H9 (cell line): ENCODE data around the gene SDK2. TPM values are rescaled to one million over a fixed set of nuclear protein-coding genes. Genes with fewer than 3 reads are reported as not detected.

Experiments
- DNase-seq: peaks from one replicate; pipeline ENCODE4 v3.0.0-alpha.2; 2017
- H2AFZ ChIP-seq: one replicate; pipeline ENCODE4 v1.6.1; 2013; ENCODE audit warnings: mild to moderate bottlenecking, low read length, control low read depth, moderate library complexity
- H2AK5ac ChIP-seq: 2 replicates; pipeline ENCODE4 v1.6.1; 2013; ENCODE audit warnings: low read length, control low read depth, mixed read lengths; ENCODE audit not compliant: insufficient read length
- H2BK120ac ChIP-seq: one replicate; pipeline ENCODE4 v1.6.1; 2013; ENCODE audit warnings: low read depth, mild to moderate bottlenecking, low read length, control low read depth, inconsistent platforms; ENCODE audit not compliant: poor library complexity, severe bottlenecking
- H2BK12ac ChIP-seq: 2 replicates; pipeline ENCODE4 v1.6.1; 2013; ENCODE audit warnings: low read length, control low read depth, mixed read lengths, low read depth; ENCODE audit not compliant: insufficient read length
- H2BK15ac ChIP-seq: 2 replicates; pipeline ENCODE4 v1.6.1; 2013; ENCODE audit warnings: low read depth, low read length, control low read depth
- H2BK20ac ChIP-seq: one replicate; pipeline ENCODE4 v1.6.1; 2013; ENCODE audit warnings: low read depth, mild to moderate bottlenecking, low read length, control low read depth, inconsistent platforms; ENCODE audit not compliant: poor library complexity, severe bottlenecking
- H2BK5ac ChIP-seq: 2 replicates; pipeline ENCODE4 v1.6.1; 2013; ENCODE audit warnings: low read length, control low read depth, mixed read lengths; ENCODE audit not compliant: insufficient read length
- H3K14ac ChIP-seq: 2 replicates; pipeline ENCODE4 v1.6.1; 2013; ENCODE audit warnings: low read length, control low read depth; ENCODE audit not compliant: insufficient read depth
- H3K18ac ChIP-seq: 2 replicates; pipeline ENCODE4 v1.6.1; 2013; ENCODE audit warnings: low read depth, mild to moderate bottlenecking, mixed read lengths, low read length, control low read depth; ENCODE audit not compliant: insufficient read length
- H3K23ac ChIP-seq: 2 replicates; pipeline ENCODE4 v1.6.1; 2013; ENCODE audit warnings: low read length, control low read depth, mixed read lengths, low read depth; ENCODE audit not compliant: insufficient read length
- H3K23me2 ChIP-seq: 2 replicates; pipeline ENCODE4 v1.6.1; 2013; ENCODE audit warnings: low read depth, mild to moderate bottlenecking, mixed read lengths, low read length, control low read depth; ENCODE audit not compliant: insufficient read length, poor library complexity, severe bottlenecking
- H3K27ac ChIP-seq: 2 replicates; pipeline ENCODE4 v1.5.1; 2013; ENCODE audit warnings: low read length, control low read depth, mixed read lengths, low read depth; ENCODE audit not compliant: insufficient read length
- H3K27me3 ChIP-seq: 2 replicates; pipeline ENCODE4 v1.6.1; 2013; ENCODE audit warnings: low read length, control low read depth, inconsistent platforms; ENCODE audit not compliant: insufficient read depth
- H3K4ac ChIP-seq: 2 replicates; pipeline ENCODE4 v1.6.1; 2013; ENCODE audit warnings: low read depth, mild to moderate bottlenecking, control low read depth, inconsistent platforms, low read length, moderate library complexity
- H3K4me1 ChIP-seq: 2 replicates; pipeline ENCODE4 v1.6.1; 2013; ENCODE audit warnings: low read length, control low read depth, inconsistent platforms; ENCODE audit not compliant: insufficient read depth
- H3K4me2 ChIP-seq: 2 replicates; pipeline ENCODE4 v1.6.1; 2013; ENCODE audit warnings: low read length, control low read depth, mixed read lengths; ENCODE audit not compliant: insufficient read length, insufficient read depth
- H3K56ac ChIP-seq: 2 replicates; pipeline ENCODE4 v1.6.1; 2013; ENCODE audit warnings: low read depth, mild to moderate bottlenecking, mixed read lengths, low read length, control low read depth; ENCODE audit not compliant: insufficient read length
- H3K79me1 ChIP-seq: 2 replicates; pipeline ENCODE4 v1.6.1; 2013; ENCODE audit warnings: low read depth, mild to moderate bottlenecking, moderate library complexity, low read length, control low read depth, inconsistent platforms; ENCODE audit not compliant: insufficient read depth, poor library complexity, severe bottlenecking
- H3K79me2 ChIP-seq: 2 replicates; pipeline ENCODE4 v1.6.1; 2013; ENCODE audit warnings: low read length, control low read depth, inconsistent platforms; ENCODE audit not compliant: insufficient read depth
- H3K9ac ChIP-seq: 2 replicates; pipeline ENCODE4 v1.6.1; 2013; ENCODE audit warnings: low read length, control low read depth, mixed read lengths; ENCODE audit not compliant: insufficient read length; ENCODE audit errors: extremely low read depth
- H3K9me3 ChIP-seq: one replicate; pipeline ENCODE4 v1.6.1; 2013; ENCODE audit warnings: low read depth, low read length, inconsistent platforms; ENCODE audit not compliant: control insufficient read depth
- H3T11ph ChIP-seq: one replicate; pipeline ENCODE4 v1.6.1; 2013; ENCODE audit warnings: mild to moderate bottlenecking, low read length, control low read depth, inconsistent platforms
- H4K20me1 ChIP-seq: one replicate; pipeline ENCODE4 v1.6.1; 2013; ENCODE audit not compliant: control insufficient read depth, insufficient read length, insufficient read depth
- H4K5ac ChIP-seq: 2 replicates; pipeline ENCODE4 v1.6.1; 2013; ENCODE audit warnings: low read depth, mild to moderate bottlenecking, mixed read lengths, low read length, control low read depth; ENCODE audit not compliant: insufficient read length
- H4K8ac ChIP-seq: replicated peaks from 2 replicates; pipeline ENCODE4 v1.6.1; 2013; ENCODE audit warnings: low read length, control low read depth, mixed read lengths, low read depth; ENCODE audit not compliant: insufficient read length
- H4K91ac ChIP-seq: 2 replicates; pipeline ENCODE4 v1.6.1; 2013; ENCODE audit warnings: low read depth, mild to moderate bottlenecking, moderate library complexity, mixed read lengths, low read length, control low read depth; ENCODE audit not compliant: insufficient read length
- H3K27ac Mint-ChIP-seq, 3 experiments: 2 replicates in 2 of 3; 3 replicates in 1 of 3; pipeline ENCODE4 v1.8.0; 2020 to 2021; ENCODE audit warnings: mixed read lengths in 3 of 3, mild to moderate bottlenecking in 1 of 3, moderate library complexity in 1 of 3
- H3K27me3 Mint-ChIP-seq: 2 replicates; pipeline ENCODE4 v1.8.0; 2021; ENCODE audit warnings: low read depth, mild to moderate bottlenecking, moderate library complexity, mixed read lengths
- H3K36me3 Mint-ChIP-seq, 3 experiments: 2 replicates in 2 of 3; 3 replicates in 1 of 3; pipeline ENCODE4 v1.8.0; 2020 to 2021; ENCODE audit warnings: low read depth in 3 of 3, mixed read lengths in 3 of 3; ENCODE audit not compliant: insufficient read depth in 1 of 3
- H3K4me1 Mint-ChIP-seq, 2 experiments: 2 replicates each; pipeline ENCODE4 v1.8.0; 2020; ENCODE audit warnings: mixed read lengths in 2 of 2
- H3K4me3 Mint-ChIP-seq, 2 experiments: 2 replicates in 1 of 2; 3 replicates in 1 of 2; pipeline ENCODE4 v1.8.0; 2020 to 2021; ENCODE audit warnings: mild to moderate bottlenecking in 2 of 2, mixed read lengths in 2 of 2, moderate library complexity in 1 of 2
- H3K9me3 Mint-ChIP-seq, 2 experiments: 2 replicates in 1 of 2; 3 replicates in 1 of 2; pipeline ENCODE4 v1.8.0; 2020; ENCODE audit warnings: mild to moderate bottlenecking in 2 of 2, mixed read lengths in 2 of 2, moderate library complexity in 1 of 2
- WGBS: extraction: QIAGEN DNeasy Blood & Tissue Kit; methylation state at CpG from one replicate; pipeline ENCODE4 v1.1.7; 2013; ENCODE audit warnings: missing lambda C conversion rate, low lambda C conversion rate, mixed read lengths; ENCODE audit not compliant: insufficient read length; ENCODE audit errors: extremely low coverage; 5-methylcytosine and 5-hydroxymethylcytosine counted together
- total RNA-seq: library from RNA; stranded (reverse); gene quantifications from 2 replicates; pipeline ENCODE4 v1.2.1, GENCODE V29; 2021
- TF ChIP-seq, protein P1 (sequence below): fragments of 200-600 bp; sonication (generic); conservative IDR thresholded peaks from 3 replicates; pipeline ENCODE4 v1.8.0; 2021; ENCODE audit warnings: antibody characterized with exemption, mild to moderate bottlenecking

The SDK2 gene
- total RNA-seq, 1 experiment from 2014 or later = 9.1 TPM

DNA sequence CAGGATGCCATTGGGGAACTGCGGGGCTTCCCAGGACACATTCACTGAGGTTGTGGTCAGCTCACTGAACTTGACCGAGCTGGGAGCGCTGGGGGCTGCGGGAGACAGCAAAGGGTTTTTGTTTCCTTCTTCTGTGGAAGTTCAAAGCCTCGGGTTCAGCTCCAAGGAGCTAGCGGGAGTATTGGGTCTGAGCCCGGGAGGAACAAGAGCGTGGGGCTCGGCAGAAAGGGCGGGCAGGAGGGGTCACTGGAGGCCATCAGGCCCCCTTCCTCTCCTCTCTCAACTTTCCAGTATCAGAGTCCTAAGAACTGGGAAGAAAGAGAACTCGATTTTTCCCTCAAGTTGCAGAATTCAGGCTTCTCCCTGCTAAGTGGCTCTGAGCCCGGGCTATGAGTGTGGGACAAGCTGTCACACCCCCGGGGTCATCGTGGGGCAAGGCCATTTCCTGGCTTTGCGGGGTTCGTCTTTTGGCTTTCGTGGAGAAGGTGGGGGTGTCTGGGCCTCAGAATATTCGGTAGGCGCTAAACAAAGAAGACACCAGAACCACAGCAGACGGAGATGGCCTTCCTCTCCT, 278.9 kb downstream of the SDK2 start:
- Histone ChIP-seq H3K23me2 (peaks cover 3% of the 10 kb centered on the region), H4K91ac (no peak overlapping the region), H2BK120ac (no peak overlapping the region), H3K23ac (no peak overlapping the region), H3K9me3 (no peaks in the 10 kb centered on the region), H3K18ac (no peak overlapping the region), H3K79me1 (no peaks in the 10 kb centered on the region), H2BK12ac (no peak overlapping the region), H2BK15ac (no peak overlapping the region), H4K20me1 (no peaks in the 10 kb centered on the region), H2BK5ac (no peak overlapping the region), H3K27me3 (no peaks in the 10 kb centered on the region), H2AK5ac (no peak overlapping the region), H3K9ac (no peak overlapping the region), H3K56ac (no peak overlapping the region), H3K4ac (no peak overlapping the region), H4K5ac (no peak overlapping the region), H3K4me2 (no peak overlapping the region), H3K79me2 (no peaks in the 10 kb centered on the region), H2BK20ac (no peak overlapping the region), H3T11ph (no peak overlapping the region), H3K27ac (no peak overlapping the region), H3K14ac (no peak overlapping the region; the same call in 1 of the 2 replicates), H4K8ac (no peak overlapping the region), H3K4me1 (peaks cover 7% of the 10 kb centered on the region; the same call in 1 of the 2 replicates), H2AFZ (no peak overlapping the region)
- Mint-ChIP-seq H3K27ac (peak overlapping the region in 2 of 3 experiments; percentile 67 to 68; a peak in 3 of 7 replicates), H3K36me3 (peaks cover 0 to 8% (median 0%) of the 10 kb centered on the region in 3 experiments; a peak in 3 of 7 replicates), H3K4me3 (0 out of 5 replicates have a peak overlapping the region, but pooled peaks of 1 of the 2 experiments have one; percentile 12), H3K9me3 (no peaks in the 10 kb centered on the region), H3K27me3 (peaks cover 3% of the 10 kb centered on the region), H3K4me1 (peaks cover 66 to 78% of the 10 kb centered on the region in 2 experiments)
- DNase-seq = no peak
- TF ChIP-seq, protein P1, sequence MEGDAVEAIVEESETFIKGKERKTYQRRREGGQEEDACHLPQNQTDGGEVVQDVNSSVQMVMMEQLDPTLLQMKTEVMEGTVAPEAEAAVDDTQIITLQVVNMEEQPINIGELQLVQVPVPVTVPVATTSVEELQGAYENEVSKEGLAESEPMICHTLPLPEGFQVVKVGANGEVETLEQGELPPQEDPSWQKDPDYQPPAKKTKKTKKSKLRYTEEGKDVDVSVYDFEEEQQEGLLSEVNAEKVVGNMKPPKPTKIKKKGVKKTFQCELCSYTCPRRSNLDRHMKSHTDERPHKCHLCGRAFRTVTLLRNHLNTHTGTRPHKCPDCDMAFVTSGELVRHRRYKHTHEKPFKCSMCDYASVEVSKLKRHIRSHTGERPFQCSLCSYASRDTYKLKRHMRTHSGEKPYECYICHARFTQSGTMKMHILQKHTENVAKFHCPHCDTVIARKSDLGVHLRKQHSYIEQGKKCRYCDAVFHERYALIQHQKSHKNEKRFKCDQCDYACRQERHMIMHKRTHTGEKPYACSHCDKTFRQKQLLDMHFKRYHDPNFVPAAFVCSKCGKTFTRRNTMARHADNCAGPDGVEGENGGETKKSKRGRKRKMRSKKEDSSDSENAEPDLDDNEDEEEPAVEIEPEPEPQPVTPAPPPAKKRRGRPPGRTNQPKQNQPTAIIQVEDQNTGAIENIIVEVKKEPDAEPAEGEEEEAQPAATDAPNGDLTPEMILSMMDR = no peak
- no CpG with 5 or more reads among the region's 20 CpGs for WGBS
